Measurements from ENCODE around the gene MTUS2. TPM values are rescaled to one million over a fixed set of nuclear protein-coding genes. Genes with fewer than 3 reads are reported as not detected.

The MTUS2 gene
- polyA plus RNA-seq, 10 donors: 16.9 to 35.5 (median 25.8) TPM

GRCh38 chr13:29396446-29396845, 576.3 kb downstream of the MTUS2 start:
- no peak for DNase-seq

- DNase-seq: no peak
These were observed 577.1 kb downstream of the MTUS2 start for GRCh38 chr13:29397265-29397664.

DNA sequence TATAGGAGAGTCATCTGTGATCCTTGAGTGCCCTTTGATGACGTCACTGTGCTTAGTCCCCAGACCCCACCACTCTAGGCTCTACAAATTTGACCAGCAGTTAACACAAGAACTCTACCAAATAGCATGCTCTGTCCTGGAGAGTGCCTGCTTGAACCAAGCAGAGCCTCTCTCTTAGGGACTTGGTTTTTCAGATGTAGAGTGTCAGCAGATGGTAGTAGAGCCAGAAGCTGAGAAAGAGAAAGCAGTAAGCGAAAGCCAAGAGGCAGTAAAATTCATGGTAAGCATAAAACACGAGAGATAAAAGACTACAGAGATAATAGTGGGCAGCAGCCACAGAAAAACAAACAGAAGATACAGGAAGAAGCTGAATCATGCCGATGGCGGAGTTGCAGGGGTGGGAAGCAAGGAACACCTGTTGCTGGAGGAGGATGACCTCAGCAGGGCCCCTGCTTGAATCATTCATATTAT, 582.1 kb downstream of the MTUS2 start:
- DNase-seq: peak in 2 of 3 donors; percentile 9 to 14

GRCh38 chr13:29405401-29405800, 585.3 kb downstream of the MTUS2 start:
- no peak for DNase-seq

DNA sequence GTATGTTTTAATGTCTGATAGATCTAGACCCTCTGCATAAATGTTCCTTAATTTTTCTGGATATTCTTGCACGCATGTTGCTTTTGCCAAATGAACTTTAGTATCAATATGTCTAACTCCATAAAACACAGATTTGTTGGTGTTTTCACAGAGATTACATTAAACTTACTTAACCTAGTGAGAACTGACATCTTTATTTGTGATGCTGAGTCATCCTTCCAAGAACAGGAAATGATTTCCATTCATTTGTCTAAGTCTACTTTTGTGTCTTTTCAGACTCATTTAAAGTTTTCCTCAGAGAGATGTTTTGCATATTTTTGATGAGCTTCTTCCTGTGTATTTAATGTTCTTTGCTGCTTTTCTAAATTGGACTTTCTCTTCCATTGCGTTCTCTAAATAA, 591.3 kb downstream of the MTUS2 start:
- DNase-seq: no peak

DNA sequence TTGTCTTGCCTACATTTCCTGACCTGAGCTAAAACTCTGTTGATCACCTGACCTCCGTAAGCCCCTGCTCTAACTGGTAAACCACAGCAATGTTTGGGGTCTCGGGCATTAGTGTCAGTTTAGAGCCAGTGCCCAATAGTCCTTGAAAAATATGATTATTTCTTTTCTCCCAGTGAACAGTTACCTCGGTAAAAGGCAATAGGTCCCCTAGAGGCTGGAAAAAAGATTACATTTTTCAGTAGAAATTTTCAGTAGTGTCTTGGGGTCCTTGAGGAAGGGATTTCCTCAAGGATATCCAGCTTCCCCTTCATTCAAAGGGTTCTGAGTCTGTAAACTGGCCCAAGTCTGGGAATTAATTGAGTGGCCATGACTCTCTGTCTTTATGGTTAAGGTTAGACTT, 597.9 kb downstream of the MTUS2 start:
- no peak for DNase-seq

GRCh38 chr13:29421118-29421517, 601.0 kb downstream of the MTUS2 start:
- DNase-seq: peak in 2 of 3 donors; percentile 55 to 70

DNA sequence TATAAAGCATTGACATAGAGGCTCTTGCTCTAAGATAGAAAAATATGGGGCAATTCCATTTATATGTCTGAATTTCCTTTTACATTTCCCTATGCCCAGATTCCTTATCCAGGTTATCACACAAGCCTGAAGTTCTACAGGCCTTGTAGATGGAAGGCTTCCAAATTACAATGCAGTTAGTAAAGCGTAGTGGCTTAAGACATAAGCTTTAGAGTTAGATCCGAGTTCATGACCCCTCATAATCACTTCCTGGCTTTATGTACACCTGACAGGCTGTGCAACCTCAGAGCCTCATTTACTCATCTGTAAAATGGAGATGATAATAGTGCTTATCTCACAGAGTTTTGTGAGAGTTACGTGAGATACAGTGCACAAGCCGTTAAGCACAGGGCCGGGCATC, 601.9 kb downstream of the MTUS2 start:
- no peak for DNase-seq

DNA sequence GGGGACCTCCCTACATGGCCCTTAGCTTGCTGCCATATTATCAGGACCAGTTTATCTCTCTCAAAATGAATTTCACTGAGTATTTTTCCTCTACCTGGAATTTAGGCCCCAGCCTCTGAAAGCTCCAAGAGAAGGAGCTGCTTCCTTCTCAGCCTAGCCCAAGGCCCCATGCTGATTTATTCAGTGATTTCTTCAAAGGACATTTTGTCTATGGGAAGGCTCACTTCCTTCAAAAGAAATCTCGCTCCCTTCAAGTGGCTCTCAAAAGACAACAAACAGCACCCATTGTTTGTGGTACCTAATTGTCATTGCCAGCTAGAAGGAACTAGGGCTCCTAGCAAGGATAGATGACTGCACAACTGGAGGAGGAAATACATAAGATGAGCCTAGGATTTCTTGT, 602.9 kb downstream of the MTUS2 start:
- DNase-seq: no peak

- DNase-seq: no peak
These were observed 607.8 kb downstream of the MTUS2 start for GRCh38 chr13:29427937-29428309.

DNA sequence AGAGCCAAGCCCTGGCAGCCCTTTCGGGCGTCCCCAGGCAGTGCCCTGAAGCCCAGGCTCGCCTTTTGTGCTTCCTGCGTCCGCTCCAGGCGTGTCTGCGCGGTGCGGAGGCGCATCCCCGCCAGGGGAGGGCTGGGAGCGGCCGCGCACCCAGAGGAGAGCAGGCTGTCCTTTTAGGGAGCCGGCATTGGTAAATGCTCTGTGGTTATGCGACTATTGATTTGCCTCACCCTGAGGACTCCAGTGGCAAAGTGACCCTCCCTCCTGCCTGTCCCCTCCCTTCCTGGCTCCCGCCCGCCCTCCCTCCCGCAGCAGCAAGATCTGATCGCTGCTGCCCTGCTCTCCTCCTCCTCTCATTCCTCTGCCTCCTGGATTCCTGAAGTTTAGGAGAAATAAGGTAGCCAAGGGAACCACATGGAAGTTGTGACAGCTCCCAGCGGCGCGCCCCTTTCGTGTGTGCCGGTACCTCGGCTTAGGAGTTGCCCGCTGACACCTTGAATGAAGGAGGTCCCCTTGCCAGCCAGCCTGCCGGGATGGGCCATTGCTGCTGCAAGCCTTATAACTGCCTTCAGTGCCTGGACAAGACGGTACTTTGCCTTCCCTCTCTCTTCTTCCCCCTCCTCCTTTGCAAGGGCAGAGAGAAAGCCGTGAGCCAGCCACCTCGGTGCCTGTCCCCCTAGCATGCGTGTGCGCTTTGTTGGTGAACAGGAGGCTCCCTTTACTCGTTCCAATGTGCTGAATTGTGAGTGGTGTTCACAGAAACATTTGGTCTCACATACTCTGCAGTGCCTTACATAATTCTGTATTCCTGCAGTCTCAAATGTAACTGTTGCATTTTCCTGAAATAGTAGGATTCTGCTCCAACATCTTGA, 608.4 kb downstream of the MTUS2 start:
- peak in 2 of 3 donors; percentile 39 to 60 for DNase-seq

GRCh38 chr13:29429286-29429900, 609.3 kb downstream of the MTUS2 start:
- DNase-seq: no peak

- no peak for DNase-seq
These were observed 614.2 kb downstream of the MTUS2 start for GRCh38 chr13:29434217-29434945.

GRCh38 chr13:29435125-29435911, 615.2 kb downstream of the MTUS2 start:
- DNase-seq: peak; percentile 63 to 97 (median 70)

GRCh38 chr13:29436291-29436690, 616.2 kb downstream of the MTUS2 start:
- peak in 1 of 3 donors; percentile 70 for DNase-seq

DNA sequence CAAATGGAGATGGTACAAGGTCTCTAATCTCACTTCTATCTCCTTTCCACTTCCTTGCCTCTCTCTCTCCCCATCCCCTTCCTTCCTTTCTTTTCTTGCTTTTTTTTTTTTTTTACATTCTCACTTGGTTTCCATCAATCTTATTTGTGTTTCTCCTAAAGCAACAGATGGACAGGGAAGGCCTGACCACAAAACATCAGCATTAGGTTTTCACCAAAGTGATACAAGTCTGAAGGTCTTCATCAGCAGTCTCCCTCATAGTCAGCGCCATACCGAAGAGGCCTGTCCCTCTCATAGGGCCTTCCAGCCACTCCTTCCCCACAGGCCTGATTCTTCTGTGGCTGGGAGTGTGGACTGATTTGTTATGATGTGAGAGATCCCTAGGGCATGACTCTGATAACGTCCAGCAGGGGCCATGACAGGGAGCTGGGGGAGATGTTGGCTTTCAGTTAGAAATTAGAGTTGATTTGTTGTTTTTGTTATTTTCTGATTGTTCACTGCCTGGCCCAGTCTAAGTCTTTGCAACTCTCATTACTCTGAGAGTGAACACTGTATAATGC, 616.7 kb downstream of the MTUS2 start:
- DNase-seq: no peak

DNA sequence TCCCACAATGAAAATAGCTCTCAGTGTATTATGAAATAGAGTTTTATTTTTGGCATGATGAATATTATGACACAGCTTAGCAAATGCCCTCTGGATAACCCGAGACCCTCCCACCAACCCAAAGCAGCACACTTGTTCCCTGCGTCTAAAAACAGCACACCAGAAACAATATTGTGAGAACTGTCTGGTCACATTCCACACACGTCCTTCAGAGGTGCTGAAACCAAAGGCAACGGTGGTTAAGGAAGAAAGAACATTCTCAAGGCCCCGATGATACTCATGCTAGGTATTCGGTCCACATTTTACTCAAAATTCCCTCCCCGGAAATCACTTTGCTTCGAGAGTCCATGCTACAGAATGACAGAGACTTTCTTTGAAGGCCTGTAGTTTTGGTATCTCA, 618.6 kb downstream of the MTUS2 start:
- peak in 1 of 3 donors; percentile 43 for DNase-seq

- no peak for DNase-seq
These were observed 619.7 kb downstream of the MTUS2 start for GRCh38 chr13:29439601-29440388.

- DNase-seq: peak in 1 of 3 donors; percentile 43
These were observed 621.2 kb downstream of the MTUS2 start for GRCh38 chr13:29441306-29441705.

DNA sequence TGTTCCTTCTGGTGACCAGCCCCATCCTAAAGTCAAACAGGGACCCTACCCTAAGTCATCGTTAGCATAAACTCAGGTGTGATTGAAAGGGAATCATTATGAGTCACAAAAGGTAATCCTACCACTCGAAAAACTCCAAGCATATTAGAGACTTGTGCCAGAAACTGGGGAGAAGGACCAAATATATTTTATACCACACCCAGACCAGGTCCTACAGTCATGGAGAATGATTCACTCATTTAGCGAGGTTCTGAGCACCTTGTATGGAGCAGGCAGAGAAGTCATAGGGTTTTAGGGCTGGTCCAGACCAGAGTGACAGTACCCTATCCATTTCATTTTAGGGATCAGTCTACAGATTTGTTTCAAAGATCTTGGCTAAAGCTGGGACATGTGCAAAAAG, 625.9 kb downstream of the MTUS2 start:
- no peak for DNase-seq
